Upper lobe of right lung (tissue), 1 donor: Measurements from ENCODE around the gene TTC12. TPM values are rescaled to one million over a fixed set of nuclear protein-coding genes. Genes with fewer than 3 reads are reported as not detected.

Experiments
- ATAC-seq: fragments of 200-7000 bp; cut with Tn5 transposase; one replicate; pipeline ENCODE4 v1.9.1; 2020; ENCODE audit warnings: mild to moderate bottlenecking, moderate library complexity
- DNase-seq: peaks from one replicate; pipeline ENCODE4 v3.0.0-alpha.2; 2020
- H3K27ac ChIP-seq: fragments of 200-600 bp; one replicate; pipeline ENCODE4 v1.8.0; 2022
- H3K27me3 ChIP-seq: fragments of 200-600 bp; one replicate; pipeline ENCODE4 v1.8.0; 2022; ENCODE audit warnings: mild to moderate bottlenecking
- H3K36me3 ChIP-seq: fragments of 200-600 bp; one replicate; pipeline ENCODE4 v1.8.0; 2022
- H3K4me1 ChIP-seq: fragments of 200-600 bp; one replicate; pipeline ENCODE4 v1.8.0; 2022
- H3K4me3 ChIP-seq: fragments of 200-600 bp; one replicate; pipeline ENCODE4 v1.8.0; 2022; ENCODE audit warnings: mild to moderate bottlenecking
- H3K9me3 ChIP-seq: fragments of 200-600 bp; one replicate; pipeline ENCODE4 v1.8.0; 2022
- CTCF ChIP-seq: fragments of 200-600 bp; IDR thresholded peaks from one replicate; pipeline ENCODE4 v1.8.0; 2022; ENCODE audit warnings: antibody characterized with exemption
- intact Hi-C: fragments of 100-400 bp; cut with DNase I; formaldehyde crosslinking; loops from one replicate; pipeline ENCODE4 v1.11.0; 2022
- total RNA-seq: library from RNA; stranded (reverse); fragmentation: NEBNext Ultra II Directional; extraction: Animal tissue kit (Norgen Biotek cat#: 25700); gene quantifications from one replicate; pipeline ENCODE4 v1.2.1, GENCODE V29; 2021
- donor health status: DM: no; HTN: yes; CAD: no; lungs with severe emphysema.

TTC12 gene
- total RNA-seq, 1 donor from 2014 or later: 15.3 TPM

DNA sequence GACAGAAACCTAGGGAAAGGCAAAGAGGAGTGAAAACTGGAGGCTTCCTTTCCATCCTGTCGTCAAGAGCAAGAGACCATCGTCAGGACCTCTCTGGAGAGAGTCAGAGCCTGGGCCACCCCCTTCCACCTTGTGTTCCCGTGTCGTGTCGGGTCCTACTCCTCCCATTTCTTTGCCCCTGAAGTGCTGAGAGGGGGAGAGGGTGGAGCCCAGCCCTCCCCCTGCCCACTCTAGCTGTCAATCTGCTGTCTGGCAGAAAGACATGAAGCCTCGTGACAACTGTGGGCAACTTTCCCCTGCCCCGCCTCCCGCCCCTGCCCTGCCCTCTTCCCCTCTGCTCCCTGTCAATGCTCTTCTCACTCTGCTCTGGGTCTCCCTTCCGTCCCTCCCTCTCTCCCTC, 93.8 kb downstream of the TTC12 start:
- Histone ChIP-seq H3K9me3 (no peaks in the 10 kb centered on the region), H3K4me3 (no peak overlapping the region), H3K4me1 (no peaks in the 10 kb centered on the region), H3K27me3 (no peaks in the 10 kb centered on the region), H3K27ac (no peak overlapping the region), H3K36me3 (no peaks in the 10 kb centered on the region)
- intact Hi-C loops: no loop called here
- DNase-seq: no peak
- ATAC-seq: no peak
- no peak for TF ChIP-seq CTCF

GRCh38 chr11:113408887-113409286, 94.5 kb downstream of the TTC12 start:
- ATAC-seq (no peak), DNase-seq (no peak)
- Histone ChIP-seq H3K27ac (no peak overlapping the region), H3K36me3 (no peaks in the 10 kb centered on the region), H3K27me3 (no peaks in the 10 kb centered on the region), H3K4me3 (no peak overlapping the region), H3K9me3 (no peaks in the 10 kb centered on the region), H3K4me1 (no peaks in the 10 kb centered on the region)
- TF ChIP-seq CTCF: no peak
- intact Hi-C loops: no loop called here

GRCh38 chr11:113409526-113409925, 95.1 kb downstream of the TTC12 start:
- Histone ChIP-seq H3K4me3 (no peak overlapping the region), H3K27ac (no peak overlapping the region), H3K9me3 (no peaks in the 10 kb centered on the region), H3K4me1 (no peaks in the 10 kb centered on the region), H3K27me3 (no peaks in the 10 kb centered on the region), H3K36me3 (no peaks in the 10 kb centered on the region)
- no peak for TF ChIP-seq CTCF
- ATAC-seq (no peak), DNase-seq (no peak)
- intact Hi-C loops: no loop called here

DNA sequence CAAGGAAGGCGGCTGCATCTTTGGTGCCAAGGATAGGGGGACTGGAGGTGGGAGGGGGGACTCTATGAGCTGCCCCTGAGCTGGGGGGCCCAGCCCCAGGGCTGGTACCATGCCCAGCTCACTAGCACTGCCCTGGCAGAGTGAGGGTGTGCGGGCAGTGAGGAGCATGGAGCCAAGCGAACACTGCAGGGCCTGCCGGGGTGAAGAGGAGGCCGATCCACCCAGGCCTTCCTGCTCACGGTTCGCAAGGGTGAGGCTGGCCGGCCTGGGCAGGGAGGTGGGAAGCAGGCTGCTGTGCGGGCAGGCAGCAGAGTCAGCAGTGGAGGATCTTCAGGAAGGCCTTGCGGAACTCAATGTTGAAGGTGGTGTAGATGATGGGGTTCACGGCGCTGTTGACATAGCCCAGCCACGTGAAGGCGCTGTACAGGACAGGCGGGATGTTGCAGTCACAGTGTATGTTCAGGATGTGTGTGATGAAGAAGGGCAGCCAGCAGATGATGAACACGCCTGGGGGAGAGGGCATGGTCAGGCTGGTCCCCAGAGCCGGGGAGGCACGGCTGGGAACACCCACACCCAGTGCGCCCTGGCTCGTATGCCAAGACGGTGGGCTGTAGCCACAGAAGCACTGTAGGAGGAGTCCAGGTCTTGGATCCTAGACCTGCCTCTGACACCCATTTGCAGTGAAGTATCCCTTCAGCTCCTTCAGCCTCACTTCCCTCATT, 96.2 kb downstream of the TTC12 start:
- no peak overlapping the region for H3K4me3 ChIP-seq
- H3K4me1 ChIP-seq: no peaks in the 10 kb centered on the region
- no peaks in the 10 kb centered on the region for H3K36me3 ChIP-seq
- ATAC-seq (no peak), DNase-seq (no peak)
- no peak overlapping the region for H3K27ac ChIP-seq
- no peaks in the 10 kb centered on the region for H3K27me3 ChIP-seq
- H3K9me3 ChIP-seq: no peaks in the 10 kb centered on the region
- TF ChIP-seq CTCF: no peak
- intact Hi-C loops: no loop called here

GRCh38 chr11:113411536-113411935, 97.2 kb downstream of the TTC12 start:
- intact Hi-C loops: no loop called here

More at GRCh38 chr11:113411536-113411935, 97.2 kb downstream of the TTC12 start:
- Histone ChIP-seq H3K4me3 (no peak overlapping the region), H3K27me3 (no peaks in the 10 kb centered on the region), H3K36me3 (no peaks in the 10 kb centered on the region), H3K27ac (no peak overlapping the region), H3K4me1 (no peaks in the 10 kb centered on the region), H3K9me3 (no peaks in the 10 kb centered on the region)
- ATAC-seq: no peak
- no peak for DNase-seq
- TF ChIP-seq CTCF: no peak
